GM18507 (cell line): ENCODE measurements around the gene RUNX2.

ENCODE experiments used
- DNase-seq: peaks from one replicate; pipeline ENCODE4 v3.0.0; 2011; ENCODE audit warnings: low read depth; ENCODE audit not compliant: insufficient read length; ENCODE audit errors: extremely low spot score
- FAIRE-seq: peaks from 2 replicates; lab custom pipeline; 2011; peaks lifted over from hg19 to GRCh38; lab: Jason Lieb, UNC

RUNX2 gene

DNA sequence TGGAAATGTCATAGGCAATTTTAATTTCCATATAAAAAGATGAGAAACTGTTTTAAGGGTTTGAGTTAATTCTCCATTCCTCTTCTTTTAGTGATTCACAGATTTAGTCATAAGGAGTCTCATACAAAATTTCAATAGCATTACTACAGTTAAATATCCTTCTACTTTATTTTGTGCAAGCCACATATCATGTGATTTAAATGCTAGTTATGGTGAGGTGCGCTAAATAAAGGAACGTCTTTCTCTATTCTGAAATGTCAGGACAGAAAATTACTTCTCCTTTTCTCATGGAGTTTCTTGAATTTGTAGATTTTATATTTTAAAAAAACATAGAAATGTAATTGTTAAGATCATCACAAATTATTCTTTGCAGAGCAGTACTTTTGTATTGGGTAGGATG is 99.6 kb downstream of the RUNX2 start:
- no peak for FAIRE-seq
- DNase-seq, result no peak

DNA sequence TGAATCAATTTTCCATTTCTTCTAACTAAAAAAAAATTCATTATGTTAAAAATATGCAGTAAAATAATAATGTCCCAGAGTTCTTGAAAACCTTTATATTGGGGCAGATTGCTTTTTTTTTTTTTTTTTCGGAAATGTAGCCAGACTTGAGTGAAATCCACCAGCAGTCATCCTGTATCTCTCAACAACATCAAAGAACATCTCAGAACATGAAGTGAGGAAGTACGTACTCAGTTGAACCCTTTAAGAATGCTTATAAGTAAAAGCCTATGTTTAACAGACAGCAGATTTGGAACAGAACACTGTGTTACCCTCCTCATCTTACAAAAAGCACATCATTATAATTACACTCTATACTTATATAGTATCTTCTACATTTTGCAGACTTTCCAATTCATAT is 100.6 kb downstream of the RUNX2 start:
- FAIRE-seq, result no peak
- no peak for DNase-seq

DNA sequence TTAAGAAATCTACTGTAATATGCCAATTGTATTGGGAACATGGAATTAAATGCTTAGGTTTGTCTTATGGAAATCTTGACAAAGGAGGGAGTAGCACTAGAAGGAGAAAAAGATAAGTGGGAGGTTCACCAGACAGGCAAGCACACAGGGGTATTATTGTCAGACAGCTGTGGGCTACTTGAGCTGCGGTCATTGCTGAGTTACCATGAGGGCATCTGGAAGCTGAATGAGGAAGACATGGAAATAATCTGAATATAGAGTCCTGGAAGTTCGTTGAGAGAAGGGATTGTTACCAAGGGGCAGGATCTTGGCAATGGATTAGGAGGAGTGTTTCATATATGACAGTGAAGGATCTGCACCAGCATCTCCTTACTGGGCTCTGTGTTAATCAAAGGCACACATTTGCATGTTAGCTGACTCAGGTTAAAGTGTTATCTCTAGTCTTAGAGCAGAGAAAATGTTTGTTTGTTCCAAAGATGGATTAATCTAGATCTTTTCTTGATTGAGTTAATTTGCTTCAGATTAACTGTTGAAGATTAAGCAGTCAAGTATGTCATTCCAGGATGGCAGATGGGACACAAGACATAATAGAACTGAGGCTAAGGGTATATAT is 102.6 kb downstream of the RUNX2 start:
- FAIRE-seq, result no peak

DNA sequence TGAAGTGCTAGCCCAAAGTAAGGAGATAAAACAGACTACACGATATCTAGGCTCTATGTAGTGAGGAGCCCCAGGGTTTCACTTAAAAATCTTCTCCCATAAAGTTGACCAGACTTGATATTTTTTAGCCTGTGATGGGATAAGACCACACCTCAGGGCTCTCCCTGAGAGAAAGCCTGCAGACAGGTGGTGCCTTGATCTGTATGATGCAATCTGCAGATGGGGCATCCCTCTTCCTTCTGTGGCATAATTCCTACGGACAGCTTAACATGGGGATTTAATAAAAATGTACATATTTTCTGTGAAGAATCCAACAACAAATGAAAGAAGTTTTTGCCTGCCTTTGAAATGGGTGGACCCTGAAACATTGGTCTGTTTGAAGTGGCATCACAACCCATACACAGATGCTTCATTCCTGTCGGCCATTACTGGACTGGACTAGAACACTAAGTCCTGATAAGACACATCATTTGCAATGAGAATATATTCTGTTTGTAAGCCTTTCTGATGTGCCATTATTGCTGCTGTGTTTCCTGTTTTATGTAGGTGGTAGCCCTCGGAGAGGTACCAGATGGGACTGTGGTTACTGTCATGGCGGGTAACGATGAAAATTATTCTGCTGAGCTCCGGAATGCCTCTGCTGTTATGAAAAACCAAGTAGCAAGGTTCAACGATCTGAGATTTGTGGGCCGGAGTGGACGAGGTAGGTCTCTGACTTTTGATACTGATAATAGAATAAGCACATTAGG is 103.4 kb downstream of the RUNX2 start:
- FAIRE-seq (no peak), DNase-seq (no peak)

More for the DNA sequence above, 102.6 kb downstream of the RUNX2 start:
- no peak for DNase-seq

DNA sequence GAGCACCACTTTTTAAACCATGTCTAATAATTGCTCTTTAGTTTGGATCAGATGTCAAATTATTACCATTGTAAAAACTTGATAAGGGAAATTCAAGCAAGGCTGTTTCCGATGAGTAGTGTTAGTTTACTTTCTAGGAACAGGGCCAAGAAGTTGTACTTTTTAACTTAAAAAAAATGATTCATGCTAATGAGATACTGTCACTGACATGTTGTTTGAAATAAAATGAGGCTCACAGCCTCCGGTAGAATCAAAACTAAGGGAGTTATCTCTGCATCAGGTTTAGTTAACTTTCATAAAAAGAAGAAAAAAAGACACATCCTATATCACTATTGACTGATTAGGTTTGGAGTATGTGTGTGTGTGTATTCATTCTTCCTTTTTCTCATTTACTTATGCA is 104.8 kb downstream of the RUNX2 start:
- FAIRE-seq, result no peak
- no peak for DNase-seq

DNA sequence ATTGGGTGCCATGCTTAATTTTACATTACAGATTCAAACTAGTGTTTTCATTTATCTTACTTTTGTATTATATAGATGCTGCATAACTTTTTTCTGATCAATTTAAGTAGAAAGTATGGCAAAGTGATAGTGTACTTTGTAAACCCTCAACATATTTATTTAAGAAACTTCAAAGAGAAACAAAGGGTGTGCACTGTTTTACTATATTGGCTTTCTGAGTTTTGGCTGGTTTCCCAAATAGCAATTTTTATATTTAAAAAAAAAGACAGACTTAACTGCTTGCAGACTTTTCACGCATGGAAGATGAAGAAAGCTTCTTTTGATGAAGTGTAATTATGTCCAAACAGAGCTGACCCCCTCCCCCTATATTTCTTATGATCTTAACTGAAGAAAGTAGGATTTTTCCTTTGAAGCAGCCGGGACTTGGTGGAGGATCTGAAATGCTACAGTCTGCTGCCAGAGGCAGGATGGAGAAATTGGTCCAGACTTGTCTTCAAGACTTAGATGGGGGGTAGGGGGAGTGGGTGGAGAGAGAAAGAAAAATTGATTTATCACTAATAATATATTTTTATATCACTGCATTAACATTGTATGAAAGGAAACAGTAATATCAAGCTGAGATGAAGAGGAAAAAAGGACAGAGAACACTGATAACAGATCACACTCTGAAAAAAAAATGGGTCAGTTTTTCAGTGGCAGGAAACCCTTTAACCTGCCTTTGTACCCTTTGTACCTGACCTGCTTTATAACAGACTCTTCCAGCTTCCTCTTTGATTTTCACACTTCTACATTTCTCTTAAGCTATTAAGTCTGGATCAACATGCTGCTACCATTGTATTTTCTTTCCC is 105.6 kb downstream of the RUNX2 start:
- FAIRE-seq (no peak), DNase-seq (no peak)

DNA sequence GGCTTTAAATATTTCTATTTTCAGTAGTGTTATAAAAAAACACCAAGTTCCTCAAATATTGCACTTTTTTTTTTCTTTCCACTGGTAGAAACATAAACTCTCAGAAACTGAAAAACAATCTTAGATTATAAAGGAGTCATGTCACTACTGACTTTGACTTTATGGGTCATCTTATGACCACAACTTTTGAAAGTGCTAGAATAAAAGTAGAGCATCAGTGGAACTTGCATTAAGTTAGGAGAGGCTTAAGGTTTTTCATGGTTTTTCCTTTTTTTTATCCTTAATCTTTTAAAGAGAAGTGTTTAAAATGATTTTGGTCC is 106.2 kb downstream of the RUNX2 start:
- FAIRE-seq, result no peak
- no peak for DNase-seq

DNA sequence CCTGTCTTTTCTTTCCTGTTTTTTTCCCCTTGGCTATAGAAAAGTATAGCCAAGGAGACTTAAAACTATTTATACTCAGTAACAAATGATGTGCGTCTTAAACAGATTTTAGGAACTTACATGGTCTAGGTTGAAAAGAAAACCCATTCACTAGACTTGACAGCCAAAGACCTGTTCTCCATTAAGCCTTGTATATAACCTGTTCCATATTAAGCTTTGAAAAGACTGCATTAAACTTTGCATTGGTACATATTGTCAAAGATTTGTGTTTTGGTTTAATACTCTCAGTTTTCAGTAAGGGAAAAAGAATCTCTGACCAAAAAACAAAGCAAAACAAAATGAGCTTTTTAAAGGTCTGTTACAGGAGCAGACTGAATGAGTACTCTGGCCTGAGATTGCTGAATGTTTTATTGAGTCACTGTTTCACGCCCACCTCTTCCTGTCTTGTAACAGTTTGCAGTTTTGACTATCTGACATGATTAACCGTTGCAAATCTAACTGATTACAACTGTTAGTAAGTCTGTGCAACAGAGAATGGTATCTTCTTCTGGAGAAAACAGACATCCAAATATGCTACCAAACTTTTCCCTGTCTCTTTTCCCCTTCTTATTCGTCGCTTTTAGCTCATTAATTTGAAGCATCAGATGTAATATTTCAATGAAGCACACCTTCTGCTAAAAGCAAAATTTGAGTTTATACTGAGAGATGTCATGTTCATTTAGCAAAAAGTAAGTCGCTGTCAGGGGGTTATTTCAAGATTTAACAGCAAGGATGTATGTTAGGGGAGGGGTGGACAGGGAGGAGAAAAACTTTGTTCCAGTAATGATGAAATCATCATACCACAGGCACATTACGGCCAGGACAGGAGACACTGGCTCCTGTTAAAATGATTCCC is 108.7 kb downstream of the RUNX2 start:
- FAIRE-seq (peak; percentile 21), DNase-seq (no peak)

DNA sequence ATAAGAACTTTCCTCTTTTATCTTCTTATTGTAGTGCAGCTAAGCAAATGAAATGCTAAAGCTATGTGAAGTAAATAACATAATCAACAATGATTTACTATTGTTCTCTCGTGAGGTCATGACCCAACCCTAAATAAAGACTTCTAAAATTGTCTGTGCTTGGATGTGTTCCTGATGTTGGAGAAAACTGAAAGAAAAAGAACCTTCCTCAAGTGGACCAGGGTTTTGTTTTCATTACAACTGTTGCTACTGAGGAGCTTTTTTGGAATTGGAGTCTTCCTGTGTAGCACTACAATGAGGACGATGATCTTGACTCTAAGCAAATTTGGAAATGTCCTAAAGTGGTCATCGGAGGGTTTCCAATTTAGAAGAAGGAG is 109.3 kb downstream of the RUNX2 start:
- FAIRE-seq (no peak), DNase-seq (no peak)

DNA sequence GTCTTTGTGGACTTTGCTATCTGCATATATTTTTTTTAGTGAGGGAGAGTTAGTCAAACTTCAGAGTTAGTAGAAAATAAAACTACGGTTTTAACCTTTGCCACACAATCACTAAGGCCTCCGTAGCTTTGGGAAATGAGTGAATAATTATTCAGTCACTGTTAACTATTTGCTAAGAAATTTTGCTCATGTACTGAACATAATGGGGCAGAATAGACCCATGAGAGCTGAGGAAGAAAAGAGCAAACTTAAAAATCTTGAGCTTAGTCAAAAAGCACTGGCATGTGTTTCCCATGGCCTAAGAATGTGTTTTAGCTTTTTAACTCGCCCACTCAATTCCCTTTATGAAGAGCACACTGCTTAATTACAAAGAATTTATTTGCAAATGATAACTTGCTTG is 110.0 kb downstream of the RUNX2 start:
- DNase-seq, result no peak

DNA sequence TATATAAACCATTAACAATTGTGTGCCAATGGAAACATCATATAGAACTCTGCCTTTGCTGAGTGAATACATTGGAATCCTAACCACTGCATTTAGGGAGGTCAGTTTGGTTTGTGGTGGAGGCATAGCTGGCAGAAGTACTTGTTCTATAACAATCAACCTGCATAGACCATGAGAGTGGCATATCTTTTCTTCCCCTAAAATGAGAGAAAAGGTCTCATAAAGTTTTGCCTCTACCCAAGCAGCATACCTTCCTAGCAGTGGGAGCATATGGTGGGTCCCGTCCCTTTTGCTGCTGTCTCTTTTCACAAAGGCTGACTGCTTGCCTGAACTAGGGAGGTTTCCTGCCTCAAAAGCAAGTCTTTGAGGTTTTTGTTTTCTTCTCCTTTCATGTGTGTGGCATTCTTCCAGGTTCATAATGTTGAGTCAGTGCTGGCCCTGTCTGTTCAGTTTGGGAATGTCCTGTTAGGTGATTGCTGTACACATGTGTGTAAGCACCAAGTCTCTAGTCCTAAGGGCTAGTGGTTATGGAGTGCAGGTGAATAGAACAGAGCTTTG is 110.8 kb downstream of the RUNX2 start:
- no peak for DNase-seq
- FAIRE-seq, result no peak

More for the DNA sequence above, 110.0 kb downstream of the RUNX2 start:
- FAIRE-seq, result no peak

DNA sequence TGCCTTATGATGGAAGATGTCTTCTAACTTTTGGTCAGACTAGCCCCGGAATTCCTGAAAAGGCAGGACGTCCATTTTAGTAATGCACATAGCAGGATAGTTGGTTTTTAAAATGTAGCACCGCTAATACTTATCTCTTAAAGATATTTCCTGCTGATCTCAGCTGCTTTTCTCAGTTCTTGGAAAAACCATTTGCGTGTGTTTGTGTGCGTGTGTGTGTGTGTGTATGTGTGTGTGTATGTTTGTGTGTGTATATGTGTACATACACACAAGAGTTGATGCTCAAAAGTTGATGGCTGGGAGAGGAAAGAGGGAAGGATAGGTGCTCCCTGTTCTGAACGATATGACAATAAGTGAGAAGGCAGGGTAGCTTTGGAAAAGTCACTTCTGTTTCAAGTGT is 111.3 kb downstream of the RUNX2 start:
- no peak for DNase-seq
- FAIRE-seq, result no peak

DNA sequence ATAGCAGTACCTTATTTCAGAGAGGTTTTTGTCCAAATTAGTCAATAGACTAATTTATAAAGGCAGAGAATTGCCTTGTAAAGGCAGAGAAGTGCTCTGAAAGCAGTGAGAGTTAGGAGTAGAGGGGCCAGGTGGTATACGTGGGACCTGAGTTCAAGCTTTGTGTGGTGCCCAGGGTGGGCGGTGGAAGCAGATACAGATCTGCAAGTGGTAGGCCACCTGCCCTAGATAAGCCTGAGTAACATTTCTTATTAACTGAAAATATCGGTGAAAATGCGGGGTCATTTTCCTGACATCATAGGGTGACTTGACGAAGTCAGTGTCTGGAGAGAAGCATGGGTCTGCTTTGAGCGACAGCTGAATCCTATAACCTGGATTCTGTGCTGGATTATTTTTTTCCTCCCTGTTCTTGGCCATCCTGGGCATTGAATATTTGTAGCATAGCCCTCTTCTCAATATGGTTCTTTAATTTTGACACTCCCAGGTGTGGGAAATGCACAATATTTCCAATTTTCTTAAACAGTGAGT is 111.8 kb downstream of the RUNX2 start:
- DNase-seq (no peak), FAIRE-seq (no peak)

DNA sequence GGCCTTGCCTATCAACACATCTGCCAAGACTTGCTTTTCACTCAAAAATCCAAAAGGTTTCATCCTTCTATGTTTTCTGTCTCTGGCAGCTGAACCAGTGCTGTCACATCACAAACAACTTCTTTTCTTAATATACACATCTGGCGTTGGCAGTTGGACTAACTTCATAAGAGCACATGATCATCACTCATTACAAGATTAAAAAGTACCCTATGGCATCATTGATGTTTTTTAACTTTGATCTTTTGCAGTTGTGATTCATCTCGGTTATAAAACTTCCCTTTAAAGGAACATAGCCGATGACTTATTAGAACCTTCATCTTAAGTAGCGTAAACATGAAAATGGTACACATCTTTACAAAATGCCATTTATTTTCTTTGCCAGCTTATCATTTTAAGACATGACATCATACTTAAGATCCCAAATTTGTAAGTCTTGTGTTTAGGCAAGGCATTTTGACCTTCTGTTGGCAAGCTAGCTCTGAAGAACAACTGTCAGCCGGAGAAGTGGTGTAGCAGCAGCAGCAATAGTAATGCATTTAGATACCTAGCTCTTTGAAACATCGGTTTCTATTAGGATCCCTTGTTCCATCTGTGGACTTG is 113.8 kb downstream of the RUNX2 start:
- DNase-seq (no peak), FAIRE-seq (no peak)

DNA sequence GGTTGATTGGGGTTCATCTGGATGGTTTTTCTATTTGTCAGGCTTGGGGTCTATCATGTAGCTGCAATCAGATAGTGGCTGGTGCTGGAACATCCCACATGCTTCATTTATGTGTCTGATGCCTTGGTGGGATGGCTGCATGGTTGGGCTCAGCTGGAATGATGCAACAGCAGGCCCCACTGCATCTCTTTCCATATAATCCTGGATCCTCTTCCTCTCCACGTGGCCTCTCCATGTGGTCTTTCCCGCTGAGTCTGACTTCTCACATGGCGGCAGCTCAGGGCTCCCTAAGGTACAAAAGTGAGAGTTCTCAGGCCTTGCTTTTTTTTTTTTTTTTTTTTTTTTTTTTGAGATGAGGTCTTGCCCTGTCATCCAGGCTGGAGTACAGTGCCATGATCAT is 114.6 kb downstream of the RUNX2 start:
- no peak for FAIRE-seq
- no peak for DNase-seq

DNA sequence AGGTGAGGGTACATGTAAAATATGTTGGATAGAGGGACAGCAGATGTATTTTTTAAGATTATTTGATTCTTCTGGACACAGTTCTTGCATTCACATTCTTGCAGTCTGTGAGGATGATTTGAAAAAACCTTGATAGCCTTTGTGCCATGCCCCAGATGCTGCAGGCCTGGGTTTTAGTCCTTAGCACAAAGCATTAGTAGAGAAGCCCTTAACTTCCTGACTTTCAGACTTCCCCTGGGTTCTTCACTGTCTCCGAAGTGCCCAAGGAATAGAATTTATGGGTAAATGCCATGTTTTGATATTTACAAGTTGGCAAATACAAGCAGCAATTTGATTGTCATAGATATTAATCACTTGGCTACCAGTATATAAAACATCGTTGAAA is 117.2 kb downstream of the RUNX2 start:
- no peak for DNase-seq
- no peak for FAIRE-seq

DNA sequence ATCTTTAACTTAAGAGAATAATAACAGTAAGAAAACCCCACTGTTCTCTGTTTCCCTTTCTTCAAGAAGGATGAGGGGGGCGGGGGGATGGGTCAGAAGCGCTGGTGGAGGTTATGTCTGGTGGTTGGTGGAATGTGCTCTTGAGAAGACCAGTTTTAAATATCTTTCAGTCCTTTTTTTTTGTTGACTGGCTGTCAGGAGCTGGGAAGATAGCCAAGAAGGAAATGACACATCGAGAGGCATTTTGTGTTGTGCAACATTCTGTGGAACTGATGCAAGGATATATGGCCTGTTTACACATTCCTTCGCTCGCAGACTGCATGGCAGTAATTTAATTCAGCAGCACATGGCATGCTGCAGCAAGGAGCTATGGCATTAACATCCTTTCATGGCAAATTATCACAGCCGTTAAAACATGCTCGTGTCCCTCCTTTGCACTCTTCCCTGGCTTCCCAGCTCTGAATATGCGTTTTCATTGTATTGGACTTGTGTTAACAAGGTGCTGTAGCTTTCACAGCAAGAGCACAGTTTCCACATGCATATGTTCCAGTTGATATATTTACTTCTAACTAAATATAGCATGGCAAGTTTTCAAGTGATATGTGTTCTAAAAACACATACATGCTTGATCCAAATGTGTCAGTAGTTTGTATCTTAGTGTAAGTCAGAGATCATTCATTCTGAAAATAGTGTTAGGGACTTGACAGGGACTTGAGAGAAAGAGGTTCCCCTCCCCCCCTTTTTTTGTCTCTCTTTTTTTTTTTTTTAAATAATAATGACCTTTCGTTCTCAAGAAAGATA is 117.8 kb downstream of the RUNX2 start:
- DNase-seq (no peak), FAIRE-seq (no peak)

DNA sequence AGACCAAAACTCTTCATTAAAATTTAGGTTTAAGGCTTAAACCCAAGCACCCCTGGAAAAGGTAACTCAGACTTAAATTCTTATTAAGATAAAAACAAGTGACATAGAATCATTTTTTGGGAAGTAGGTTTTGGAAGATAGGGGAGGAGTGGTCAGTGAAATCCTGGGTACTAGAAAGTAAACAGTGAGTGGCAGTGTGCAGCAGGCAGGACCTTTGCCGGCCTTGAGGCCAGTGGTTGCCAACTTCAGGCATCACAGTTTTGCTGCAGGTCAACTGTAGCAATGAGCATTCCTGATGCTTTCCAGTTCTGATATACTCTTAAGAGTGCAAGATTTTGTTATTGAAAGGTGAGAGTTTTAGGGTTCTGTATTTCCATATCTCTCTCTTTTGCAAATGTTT is 118.9 kb downstream of the RUNX2 start:
- DNase-seq, result no peak
- no peak for FAIRE-seq
